ENCODE data around the gene CHMP3.
"Not testable (repeated sequence)": the region's sequence is repeated elsewhere in the genome, so short reads cannot be mapped to it uniquely, and the experiment has no call there.

Gene CHMP3

GRCh38 chr2:86552889-86553288, 10.4 kb downstream of the CHMP3 start:
- no peak for DNase-seq

GRCh38 chr2:86549963-86550725, 13.1 kb downstream of the CHMP3 start:
- DNase-seq, result not testable (repeated sequence)

- not testable (repeated sequence) for DNase-seq
Observed at GRCh38 chr2:86549440-86549839, 13.8 kb downstream of the CHMP3 start.

- DNase-seq, result not testable (repeated sequence)
Observed at GRCh38 chr2:86548913-86549396, 14.3 kb downstream of the CHMP3 start.

- not testable (repeated sequence) for DNase-seq
Observed at GRCh38 chr2:86548165-86548912, 14.9 kb downstream of the CHMP3 start.

- not testable (repeated sequence) for DNase-seq
Observed at GRCh38 chr2:86545296-86545924, 17.8 kb downstream of the CHMP3 start.

GRCh38 chr2:86544278-86545099, 18.8 kb downstream of the CHMP3 start:
- DNase-seq, result not testable (repeated sequence)

- DNase-seq, result no peak
Observed at GRCh38 chr2:86543793-86544192, 19.4 kb downstream of the CHMP3 start.

- DNase-seq, result no peak
Observed at GRCh38 chr2:86543335-86543734, 19.9 kb downstream of the CHMP3 start.

- no peak for DNase-seq
Observed at GRCh38 chr2:86542814-86543213, 20.4 kb downstream of the CHMP3 start.

GRCh38 chr2:86541334-86541733, 21.9 kb downstream of the CHMP3 start:
- no peak for DNase-seq

GRCh38 chr2:86533589-86533988, 29.7 kb downstream of the CHMP3 start:
- no peak for DNase-seq

GRCh38 chr2:86525421-86526340, 37.6 kb downstream of the CHMP3 start:
- DNase-seq, result no peak

- DNase-seq, result no peak
Observed at GRCh38 chr2:86523491-86523890, 39.8 kb downstream of the CHMP3 start.

- no peak for DNase-seq
Observed at GRCh38 chr2:86522711-86523110, 40.5 kb downstream of the CHMP3 start.

GRCh38 chr2:86521922-86522321, 41.3 kb downstream of the CHMP3 start:
- no peak for DNase-seq

GRCh38 chr2:86520153-86520552, 43.1 kb downstream of the CHMP3 start:
- DNase-seq, result no peak

- DNase-seq, result no peak
Observed at GRCh38 chr2:86519349-86519748, 43.9 kb downstream of the CHMP3 start.

GRCh38 chr2:86518481-86518880, 44.8 kb downstream of the CHMP3 start:
- no peak for DNase-seq

GRCh38 chr2:86513948-86514660, 49.1 kb downstream of the CHMP3 start:
- no peak for DNase-seq
